DND-41 (cell line): ENCODE results near the gene STAC2.

Source experiments
- EZH2 ChIP-seq: IDR thresholded peaks from 3 replicates; pipeline ENCODE4 v1.6.1; 2012; ENCODE audit warnings: borderline replicate concordance, low read depth, mild to moderate bottlenecking, moderate library complexity, low read length, inconsistent platforms; ENCODE audit not compliant: severe bottlenecking
- TF ChIP-seq, protein P1 (sequence below): IDR thresholded peaks from 2 replicates; pipeline ENCODE4 v1.5.1; 2012; ENCODE audit warnings: borderline replicate concordance, low read length, moderate library complexity, mild to moderate bottlenecking; ENCODE audit not compliant: poor library complexity, severe bottlenecking; ENCODE audit errors: extremely low read depth

DNA sequence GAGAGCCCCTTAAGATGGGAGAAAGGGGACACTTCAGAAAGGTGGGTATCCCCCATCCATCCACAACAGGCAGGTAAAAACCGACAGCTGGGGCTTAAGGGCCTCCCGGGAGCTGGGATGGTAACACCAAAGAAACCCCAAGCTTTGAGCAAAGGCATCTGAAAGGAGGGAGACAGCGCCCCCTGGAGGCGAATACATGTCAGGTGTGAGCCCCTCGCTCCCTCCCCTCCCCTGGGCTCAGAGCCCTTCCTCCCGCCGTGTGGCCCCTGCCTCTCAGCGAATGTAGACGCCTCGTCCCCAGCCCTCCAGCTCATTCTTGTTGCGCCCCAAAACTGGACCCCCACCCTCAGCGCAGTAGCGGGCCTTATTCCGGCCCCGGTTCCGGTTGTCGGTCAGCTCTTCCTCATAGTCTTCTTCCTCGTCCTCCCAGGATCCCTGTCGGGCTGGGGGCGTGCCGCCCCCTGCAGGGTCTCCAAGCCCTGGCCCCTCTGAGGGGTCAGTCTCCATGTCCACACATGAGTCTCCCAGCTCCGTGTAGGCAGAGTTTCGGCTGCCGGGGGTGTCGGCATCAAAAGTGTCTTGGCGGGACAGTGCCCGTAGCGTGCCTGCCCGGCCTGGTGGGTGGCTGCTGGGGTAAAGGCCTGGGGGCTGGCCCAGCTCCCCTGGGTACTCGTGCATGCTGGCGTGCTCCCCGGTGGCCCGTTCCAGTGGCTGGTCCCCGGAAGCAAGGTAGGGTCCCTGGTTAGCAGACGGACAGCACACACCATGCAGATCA, 50.6 kb downstream of the STAC2 start:
- TF ChIP-seq, protein P1, sequence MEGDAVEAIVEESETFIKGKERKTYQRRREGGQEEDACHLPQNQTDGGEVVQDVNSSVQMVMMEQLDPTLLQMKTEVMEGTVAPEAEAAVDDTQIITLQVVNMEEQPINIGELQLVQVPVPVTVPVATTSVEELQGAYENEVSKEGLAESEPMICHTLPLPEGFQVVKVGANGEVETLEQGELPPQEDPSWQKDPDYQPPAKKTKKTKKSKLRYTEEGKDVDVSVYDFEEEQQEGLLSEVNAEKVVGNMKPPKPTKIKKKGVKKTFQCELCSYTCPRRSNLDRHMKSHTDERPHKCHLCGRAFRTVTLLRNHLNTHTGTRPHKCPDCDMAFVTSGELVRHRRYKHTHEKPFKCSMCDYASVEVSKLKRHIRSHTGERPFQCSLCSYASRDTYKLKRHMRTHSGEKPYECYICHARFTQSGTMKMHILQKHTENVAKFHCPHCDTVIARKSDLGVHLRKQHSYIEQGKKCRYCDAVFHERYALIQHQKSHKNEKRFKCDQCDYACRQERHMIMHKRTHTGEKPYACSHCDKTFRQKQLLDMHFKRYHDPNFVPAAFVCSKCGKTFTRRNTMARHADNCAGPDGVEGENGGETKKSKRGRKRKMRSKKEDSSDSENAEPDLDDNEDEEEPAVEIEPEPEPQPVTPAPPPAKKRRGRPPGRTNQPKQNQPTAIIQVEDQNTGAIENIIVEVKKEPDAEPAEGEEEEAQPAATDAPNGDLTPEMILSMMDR: peak; percentile 96
- no peak for TF ChIP-seq EZH2
